GM21723 (cell line): ENCODE results near the gene MESD.

Experiments
- ATAC-seq: cut with Tn5 transposase; IDR thresholded peaks from one replicate; pipeline ENCODE4 v1.9.1; 2021; ENCODE audit warnings: mild to moderate bottlenecking, moderate library complexity; ENCODE audit not compliant: unreplicated experiment

Gene MESD

GRCh38 chr15:80940331-80940730 lies 49.3 kb downstream of the MESD start:
- no peak for ATAC-seq

GRCh38 chr15:80939216-80939615 lies 50.4 kb downstream of the MESD start:
- no peak for ATAC-seq

DNA sequence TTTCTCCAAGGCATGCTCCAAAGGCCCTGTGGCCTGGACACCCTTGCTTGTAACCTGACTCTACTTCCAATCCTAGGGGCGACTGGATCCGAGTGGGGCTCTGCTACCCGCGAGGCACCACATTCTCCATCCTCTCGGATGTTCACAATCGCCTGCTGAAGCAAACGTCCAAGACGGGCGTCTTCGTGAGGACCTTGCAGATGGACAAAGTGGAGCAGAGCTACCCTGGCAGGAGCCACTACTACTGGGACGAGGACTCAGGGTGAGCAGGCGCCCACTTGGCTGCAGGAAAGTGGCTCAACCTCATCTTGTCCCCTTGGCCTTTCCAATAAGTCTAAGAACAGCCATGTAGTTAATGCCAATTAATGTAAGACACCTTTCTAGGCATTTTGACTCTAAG lies 51.9 kb downstream of the MESD start:
- no peak for ATAC-seq

- no peak for ATAC-seq
These were observed 53.1 kb downstream of the MESD start for GRCh38 chr15:80936288-80937078.

GRCh38 chr15:80934761-80935221 lies 54.8 kb downstream of the MESD start:
- no peak for ATAC-seq

- no peak for ATAC-seq
These were observed 56.6 kb downstream of the MESD start for GRCh38 chr15:80932989-80933388.

GRCh38 chr15:80932513-80932815 lies 57.2 kb downstream of the MESD start:
- no peak for ATAC-seq

GRCh38 chr15:80931721-80932512 lies 57.7 kb downstream of the MESD start:
- no peak for ATAC-seq

GRCh38 chr15:80931191-80931590 lies 58.4 kb downstream of the MESD start:
- ATAC-seq: no peak

DNA sequence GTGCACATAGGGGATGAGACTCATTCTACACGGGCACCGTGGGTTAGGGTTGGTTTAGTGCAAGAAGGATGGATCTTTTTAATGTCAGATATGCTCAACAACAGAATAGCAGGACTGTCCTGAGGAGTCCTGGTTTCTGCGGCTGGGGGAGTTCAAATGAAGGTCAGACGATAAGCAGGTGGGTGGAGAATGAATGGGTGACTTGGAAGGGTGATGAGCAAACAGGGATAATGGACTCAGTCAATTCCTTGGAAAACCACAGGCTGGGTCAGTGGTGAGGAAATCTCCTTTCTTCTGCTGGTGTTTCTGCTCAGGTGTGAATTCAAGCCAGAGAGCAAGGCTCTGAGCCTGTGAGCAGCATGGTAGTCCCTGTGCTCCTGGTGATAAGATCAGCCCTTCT lies 59.9 kb downstream of the MESD start:
- ATAC-seq: no peak

- ATAC-seq: no peak
These were observed 60.4 kb downstream of the MESD start for GRCh38 chr15:80929225-80929624.

- no peak for ATAC-seq
These were observed 63.5 kb downstream of the MESD start for GRCh38 chr15:80926126-80926525.

GRCh38 chr15:80925597-80926059 lies 64.0 kb downstream of the MESD start:
- ATAC-seq: no peak

DNA sequence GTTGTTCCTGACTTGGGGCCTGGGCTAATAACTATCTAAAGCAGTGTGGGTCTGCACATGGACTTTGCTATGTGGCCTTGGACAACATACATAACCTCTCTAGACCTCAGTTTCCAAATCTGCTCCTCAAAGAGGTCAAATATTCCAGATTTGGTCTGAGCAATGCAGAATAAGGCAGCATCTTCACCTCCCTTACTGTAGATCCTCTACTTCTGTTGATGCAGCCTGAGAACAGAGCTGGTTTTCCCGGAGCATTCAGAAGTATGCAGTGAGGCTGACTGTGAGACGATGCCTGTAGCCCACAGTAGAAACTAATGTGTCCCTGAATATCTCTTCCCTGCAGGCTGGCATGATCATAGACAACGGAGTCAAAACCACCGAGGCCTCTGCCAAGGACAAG lies 65.3 kb downstream of the MESD start:
- no peak for ATAC-seq

DNA sequence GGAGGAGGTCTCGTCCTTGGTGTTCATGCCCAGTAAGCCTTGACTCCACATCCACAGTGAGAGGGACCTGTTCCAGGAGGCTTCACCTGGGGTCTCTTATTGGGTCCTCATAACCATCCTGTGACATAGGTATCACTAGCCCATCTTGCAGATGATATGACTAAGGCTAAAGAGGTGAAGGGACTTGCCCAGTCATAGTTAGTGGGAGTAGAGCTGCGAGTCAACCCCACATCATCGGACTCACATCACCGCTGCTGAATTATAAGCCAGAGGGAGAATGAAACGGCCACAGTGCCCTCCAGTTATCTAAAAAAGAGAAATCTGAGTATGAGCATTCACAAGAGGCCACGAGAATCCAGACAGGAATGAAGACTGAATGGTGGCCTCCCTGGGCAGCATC lies 66.0 kb downstream of the MESD start:
- ATAC-seq: no peak

DNA sequence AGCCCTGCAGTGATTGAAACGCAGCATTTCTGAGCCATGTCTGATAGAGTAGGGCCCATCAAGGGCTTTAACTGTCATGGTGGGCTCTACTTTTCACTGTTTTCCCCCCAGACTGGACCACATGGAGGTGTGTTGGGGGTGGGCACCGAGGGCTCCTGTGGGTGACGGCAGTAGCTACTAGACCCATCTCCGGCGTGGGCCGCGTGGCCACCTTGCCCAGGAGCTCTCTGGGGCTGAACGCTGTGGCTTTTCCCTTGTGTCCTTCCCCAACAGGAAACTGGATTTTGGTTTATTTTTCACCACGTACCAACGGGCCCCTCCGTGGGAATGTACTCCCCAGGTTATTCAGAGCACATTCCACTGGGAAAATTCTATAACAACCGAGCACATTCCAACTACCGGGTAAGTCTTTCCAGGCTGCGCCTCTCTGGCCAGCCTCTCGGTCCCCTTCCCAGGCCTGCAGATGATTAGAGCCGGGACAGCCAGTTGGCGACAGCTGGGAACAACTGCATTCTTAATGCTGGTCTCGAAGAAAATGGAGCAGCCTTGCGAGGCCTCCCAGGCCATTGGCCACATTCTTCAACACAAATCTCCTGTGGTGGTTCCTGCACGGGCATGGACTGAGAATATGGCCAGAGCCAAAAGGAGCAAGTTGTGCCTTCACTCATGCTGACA lies 67.7 kb downstream of the MESD start:
- ATAC-seq: no peak

- no peak for ATAC-seq
These were observed 69.3 kb downstream of the MESD start for GRCh38 chr15:80920271-80920699.

DNA sequence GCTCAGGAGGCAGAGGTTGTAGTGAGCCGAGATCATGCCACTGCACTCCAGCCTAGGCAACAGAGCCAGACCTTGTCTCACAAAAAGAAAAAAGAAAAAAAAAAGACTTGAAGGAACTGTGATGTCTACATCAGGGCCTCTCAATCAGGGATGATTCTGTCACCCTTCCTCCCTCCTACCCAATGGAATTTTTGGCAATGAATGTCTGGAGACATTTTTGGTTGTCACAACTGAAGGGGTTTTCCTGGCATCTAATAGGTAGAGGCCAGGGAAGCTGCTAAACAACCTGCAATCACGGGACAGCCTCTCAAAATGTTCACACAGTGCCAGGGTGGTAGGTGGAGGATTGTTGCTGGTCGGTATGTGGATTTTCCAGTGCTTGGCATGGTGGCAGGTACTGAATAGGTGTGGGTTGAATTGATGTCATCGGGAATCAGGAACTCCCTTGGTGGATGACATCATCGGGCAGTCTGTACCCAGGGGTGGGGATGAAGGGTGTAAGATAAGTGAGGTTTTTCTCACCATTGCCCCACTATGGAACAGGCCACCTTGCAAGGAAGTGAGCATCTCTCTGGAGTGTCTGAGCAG lies 71.3 kb downstream of the MESD start:
- no peak for ATAC-seq

GRCh38 chr15:80916056-80916455 lies 73.6 kb downstream of the MESD start:
- ATAC-seq: no peak

GRCh38 chr15:80915472-80915871 lies 74.1 kb downstream of the MESD start:
- ATAC-seq: no peak

GRCh38 chr15:80913541-80913940 lies 76.1 kb downstream of the MESD start:
- ATAC-seq: no peak
